HG03565 (cell line): ENCODE measurements around the gene SLC38A8.

Source experiments
- ATAC-seq: cut with Tn5 transposase; IDR thresholded peaks from one replicate; pipeline ENCODE4 v1.9.1; 2021; ENCODE audit warnings: mild to moderate bottlenecking, moderate library complexity; ENCODE audit not compliant: unreplicated experiment

SLC38A8 gene

DNA sequence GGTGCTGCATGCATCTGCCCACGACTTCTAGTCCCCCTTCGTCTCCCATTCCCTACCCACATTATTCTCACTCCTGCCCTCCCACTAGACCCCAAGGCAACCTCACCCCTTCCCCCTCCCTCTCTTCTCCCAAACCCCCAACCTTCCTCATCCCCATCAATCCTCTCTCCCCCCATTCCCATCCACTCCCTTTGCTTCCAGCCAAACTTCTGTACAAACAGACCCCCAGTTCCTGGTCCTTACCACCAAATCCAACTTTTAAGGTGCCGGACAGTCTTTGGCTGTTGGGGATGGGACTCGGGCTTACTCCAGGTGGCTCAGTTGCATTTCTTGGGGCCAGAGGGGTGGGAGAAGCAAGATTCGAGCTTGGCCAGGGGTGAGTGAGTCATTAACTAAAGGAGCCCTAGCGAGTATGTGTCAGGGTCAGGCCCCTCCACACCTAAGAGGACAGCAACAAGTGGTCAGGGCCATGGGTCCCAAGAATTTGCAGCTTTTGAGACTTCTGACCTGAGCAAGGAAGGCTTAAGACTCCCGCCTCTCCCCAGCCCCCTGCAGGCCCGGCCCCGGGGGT, at the start of gene SLC38A8:
Gene SLC38A8 (minus strand): TSS at position 488 of the 571 bp plus-strand sequence. CDS start 638 bp downstream, outside the sequence.
- no peak for ATAC-seq

DNA sequence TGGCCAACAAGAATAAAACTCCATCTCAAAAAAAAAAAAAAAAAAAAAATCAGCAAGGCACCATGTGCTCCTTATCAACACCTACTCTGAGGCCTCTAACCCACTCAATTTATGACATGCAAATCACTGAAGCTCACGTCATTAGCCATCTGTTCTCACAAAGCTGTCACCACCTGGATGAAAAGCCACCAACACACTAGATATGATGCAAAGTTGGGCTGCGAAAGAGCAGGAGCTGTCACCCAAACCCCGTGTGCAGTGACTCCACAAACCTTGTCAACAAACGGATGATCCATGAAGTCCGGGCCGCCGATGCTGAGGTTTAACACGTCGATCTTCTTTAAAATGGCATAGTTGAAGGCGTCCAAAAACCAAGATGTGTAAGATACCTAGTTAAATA, 48.9 kb upstream of the SLC38A8 start:
- ATAC-seq, result no peak

DNA sequence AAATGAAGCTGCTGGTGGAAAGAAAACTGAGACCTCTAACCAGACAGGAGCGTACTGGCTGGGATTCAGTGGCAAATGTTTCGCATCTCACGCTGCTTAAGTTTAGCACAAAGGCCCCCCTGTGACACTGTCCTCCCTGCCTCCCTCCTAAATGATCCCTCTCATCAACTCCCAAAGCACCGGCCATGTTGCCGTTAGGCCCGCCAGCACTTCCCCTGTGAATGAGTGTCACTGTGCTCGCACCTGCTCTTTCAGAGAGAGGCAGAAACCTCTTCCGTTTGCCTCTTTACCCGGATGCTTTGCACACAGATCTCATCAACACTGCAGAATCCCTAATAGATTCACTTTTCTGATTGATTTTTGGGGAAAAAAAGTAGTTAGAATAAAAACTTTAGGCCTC, 47.6 kb upstream of the SLC38A8 start:
- ATAC-seq, result no peak

DNA sequence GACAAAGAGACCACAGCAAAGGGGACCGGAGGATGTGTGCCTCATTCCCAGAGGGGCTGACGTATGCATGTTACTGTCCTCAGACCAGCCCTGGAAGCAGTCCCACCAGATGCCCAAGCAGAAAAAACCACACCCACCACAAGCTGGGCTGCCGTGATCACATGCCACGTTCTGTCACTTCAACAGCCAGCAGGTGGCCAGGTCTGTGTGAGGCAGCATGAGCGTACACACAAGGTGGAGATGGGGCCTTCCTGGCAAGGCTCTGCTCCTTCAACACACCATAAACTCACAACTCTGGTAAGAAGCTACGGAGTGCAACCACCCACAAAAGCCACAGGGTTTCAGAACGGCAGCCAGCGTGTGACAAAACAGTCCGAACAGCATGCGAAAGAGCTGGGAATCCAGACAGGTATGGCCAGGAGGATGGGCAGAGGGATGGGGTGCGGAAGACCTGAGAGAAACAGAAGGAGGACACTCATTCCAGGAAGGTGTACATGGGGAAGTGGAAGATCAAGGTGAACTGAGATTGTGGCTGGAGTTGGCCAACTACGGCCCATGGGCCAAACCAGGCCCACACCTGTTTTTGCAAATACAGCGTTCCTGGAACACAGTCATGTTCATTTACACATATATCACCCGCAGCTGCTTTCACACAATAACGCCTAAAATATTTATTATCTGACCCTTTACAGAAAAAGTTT, 46.2 kb upstream of the SLC38A8 start:
- ATAC-seq, result peak; percentile 73

DNA sequence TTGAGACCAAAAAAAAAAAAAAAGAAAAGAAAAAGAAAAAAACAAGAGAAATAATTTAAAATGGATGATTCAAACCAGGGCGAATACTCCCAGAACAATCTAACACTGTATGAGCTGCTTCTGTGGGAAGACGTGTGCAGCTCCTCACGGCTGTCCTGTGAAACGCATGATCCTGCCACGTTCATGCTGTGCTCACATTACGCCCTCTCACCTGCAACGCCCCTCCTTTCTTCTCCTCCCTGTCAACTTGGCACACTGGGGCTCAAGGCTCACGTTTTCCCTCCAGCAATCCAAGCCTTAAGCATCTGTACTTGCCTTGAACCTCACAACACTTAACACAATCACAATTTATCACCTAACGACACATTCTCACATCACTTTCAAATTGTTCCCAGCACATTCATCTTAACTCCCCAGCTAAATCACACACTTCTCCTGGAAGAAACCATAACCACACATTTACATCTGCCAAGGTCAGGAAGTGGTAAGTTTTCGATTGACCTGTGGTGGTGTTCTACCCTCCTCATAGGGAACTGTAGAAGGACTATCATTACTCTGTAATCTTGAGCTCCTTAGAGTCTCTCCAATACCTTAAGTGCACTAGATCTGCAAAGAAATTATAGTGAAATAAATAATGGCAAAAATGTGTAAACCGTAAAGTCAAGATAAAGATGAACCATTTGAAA, 45.0 kb upstream of the SLC38A8 start:
- no peak for ATAC-seq

DNA sequence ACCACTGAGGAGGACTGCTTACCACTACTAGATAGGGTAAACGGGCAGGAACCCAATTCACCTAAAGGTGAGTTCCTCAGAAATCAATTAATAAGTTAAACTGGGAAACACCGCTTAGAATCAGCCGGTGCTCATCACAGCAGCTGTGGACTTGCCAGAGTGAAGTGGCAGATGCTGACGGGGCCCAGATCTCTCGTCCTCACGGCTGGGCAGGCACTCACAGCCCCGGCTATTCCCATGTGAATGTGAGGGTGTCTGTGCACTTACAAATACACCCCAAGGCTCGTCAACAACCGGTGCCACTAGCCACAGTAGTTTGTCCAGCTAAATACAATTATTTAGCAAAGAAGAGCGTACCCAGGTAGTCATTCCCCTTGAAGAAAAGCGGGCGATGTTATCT, 44.4 kb upstream of the SLC38A8 start:
- ATAC-seq, result no peak

DNA sequence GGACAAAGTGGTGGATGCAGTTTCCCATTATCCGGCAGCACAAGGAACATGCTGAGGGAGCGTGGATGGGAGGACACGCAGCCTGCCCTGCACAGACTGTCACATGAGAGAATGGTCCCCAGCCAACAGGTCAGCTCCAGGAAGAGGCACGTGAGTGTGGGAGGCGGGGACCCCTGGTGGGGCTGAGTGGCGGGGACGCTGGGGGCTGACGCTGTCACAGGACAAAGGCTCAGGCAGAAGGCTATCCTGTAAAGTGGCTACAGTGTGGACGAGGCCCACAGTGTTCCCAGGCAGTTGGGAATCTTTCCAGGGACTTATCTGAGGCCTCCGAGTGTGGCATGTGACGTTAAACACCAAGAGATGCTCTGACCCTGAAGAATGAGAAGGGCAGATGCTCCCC, 43.7 kb upstream of the SLC38A8 start:
- no peak for ATAC-seq

DNA sequence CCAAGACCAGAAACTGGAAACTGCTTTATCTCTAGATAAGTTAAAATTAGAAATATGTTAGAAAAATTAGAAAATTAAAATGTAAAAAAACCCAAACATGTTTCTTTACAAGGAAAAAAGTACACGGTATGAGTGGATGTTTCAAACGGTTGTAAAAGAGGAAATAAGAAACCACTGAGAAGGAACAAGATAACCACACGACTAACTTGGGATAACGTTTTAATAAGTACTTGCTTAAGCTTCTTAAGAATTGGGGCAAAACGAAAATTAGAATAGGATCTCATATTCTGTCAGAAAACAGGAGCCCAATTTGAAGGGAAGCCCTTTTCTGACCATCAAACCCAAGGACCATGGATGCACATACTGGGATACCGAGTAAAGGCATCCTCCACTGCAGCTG, 43.2 kb upstream of the SLC38A8 start:
- no peak for ATAC-seq

DNA sequence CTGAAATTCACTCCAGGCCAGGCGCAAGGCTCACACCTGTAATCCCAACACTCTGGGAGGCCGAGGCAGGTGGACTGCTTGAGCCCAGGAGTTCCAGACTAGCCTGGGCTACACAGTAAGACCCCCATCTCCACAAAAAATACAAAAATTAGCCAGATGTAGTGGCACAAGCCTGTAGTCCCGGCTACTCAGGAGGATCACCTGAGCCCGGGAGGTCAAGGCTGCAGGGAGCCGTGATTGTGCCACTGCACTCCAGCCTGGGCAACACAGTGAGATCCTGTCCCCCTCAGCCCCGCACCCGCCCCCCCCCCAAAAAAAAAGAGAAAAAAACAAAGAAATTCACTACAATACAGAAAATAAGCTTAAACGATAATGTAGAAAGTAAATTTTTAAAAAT, 42.7 kb upstream of the SLC38A8 start:
- no peak for ATAC-seq

DNA sequence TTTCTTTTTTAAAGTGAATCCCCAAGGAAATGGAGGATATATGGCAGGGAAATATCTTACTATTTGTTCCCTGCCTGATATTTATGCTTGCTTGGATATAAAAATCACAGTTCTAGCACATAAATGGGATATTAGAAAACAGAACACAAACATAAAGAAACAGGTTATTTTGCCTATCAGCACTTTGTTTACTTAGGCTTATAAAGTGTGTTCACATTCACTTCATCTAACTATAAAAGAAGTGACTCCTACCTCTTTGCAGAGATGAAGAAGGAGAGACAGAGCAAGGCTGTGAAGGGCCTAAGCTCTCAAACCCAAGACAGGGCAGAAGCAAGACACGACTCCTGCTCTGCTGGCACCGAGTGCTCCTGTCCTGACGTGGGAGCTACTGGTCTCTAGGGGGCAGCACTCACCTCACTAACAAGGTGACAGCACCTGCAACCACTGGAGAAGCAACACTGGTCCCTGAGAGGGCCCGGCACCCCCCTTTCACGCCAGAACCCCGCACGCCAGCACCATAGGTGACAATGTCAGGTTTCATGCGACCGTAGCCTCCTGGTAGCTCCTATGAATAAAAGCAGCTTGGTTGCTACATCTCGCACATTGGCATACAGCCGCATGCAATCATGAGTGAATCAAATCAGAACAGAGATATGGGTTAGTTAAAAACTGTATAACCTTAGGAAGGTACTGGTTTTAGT, 42.1 kb upstream of the SLC38A8 start:
- ATAC-seq, result no peak

DNA sequence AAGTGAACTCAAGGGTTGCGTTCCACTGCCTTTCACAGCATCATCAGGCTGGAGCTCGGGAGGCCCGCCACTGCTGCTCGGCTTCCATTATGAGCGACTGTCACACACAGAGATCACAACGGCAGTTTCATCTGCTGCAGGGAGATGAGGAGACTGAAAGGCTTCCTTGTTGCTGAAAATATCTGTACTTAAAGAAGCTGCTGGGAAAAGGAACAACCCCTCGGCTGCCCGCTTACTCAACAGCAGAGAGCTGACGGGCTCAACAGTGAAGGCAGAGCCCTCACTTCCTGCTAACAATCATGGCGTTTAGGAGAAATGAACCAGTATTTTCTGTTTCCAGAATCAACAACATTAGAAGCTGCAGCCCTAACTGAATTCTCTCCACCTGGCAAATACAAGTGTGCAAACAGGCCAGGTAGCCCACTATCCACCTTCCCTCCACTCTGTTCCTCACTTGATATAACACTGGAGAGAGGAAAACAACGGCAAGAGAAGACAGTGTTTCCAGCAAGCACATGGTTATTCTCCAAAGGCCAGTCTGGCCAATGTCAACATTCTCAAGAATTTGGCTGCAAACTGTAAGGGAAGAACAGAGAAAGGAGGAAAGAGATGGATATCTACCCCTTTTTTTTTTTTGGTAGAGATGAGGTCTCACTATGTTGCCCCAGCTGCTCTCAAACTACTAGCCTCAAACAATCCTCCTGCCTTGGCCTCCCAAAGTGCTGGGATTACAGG, 40.4 kb upstream of the SLC38A8 start:
- no peak for ATAC-seq

DNA sequence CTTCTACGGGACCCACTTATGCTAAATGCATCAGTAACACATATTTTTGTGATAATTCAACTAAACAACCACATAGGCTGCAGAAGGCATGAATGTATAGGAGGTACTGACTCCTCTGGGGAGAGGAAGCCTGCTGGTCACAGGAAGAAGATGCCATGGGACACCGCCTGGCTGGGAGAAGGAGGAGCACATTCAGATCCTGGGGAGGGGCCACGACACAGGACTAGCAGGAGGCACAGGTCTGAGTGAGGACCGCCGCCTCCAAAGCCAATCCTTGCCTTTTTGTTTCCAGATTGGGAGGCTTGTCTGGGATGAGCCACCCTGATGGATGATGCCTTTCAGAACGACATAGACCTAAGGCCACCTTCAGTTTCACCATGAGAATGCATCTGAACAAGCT, 39.5 kb upstream of the SLC38A8 start:
- no peak for ATAC-seq

DNA sequence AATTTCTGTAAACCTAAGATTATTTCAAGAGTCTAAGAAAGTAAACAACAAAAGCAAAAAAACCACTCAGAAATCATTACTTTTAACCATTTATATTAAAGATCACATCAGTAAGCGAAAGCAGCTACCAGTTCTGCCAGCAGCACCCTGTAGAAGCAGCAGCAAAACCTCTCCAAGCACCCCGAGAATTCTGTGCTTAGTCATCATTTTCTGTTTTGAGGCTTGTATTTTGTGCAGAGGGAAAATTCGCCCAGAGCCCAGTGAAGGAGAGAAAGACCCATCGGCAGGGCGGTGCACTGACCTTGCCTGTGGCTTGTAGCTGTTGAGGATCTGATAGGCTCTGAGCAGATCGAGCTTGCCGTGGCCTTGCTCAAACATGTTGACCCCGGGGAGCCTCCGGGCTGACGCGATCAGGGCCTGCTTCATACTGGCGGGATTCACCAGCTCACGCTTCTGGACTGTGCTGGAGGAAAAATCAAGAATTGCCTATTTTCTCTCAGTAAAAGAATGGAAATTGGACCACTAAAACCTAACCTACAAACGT, 38.9 kb upstream of the SLC38A8 start:
- no peak for ATAC-seq

DNA sequence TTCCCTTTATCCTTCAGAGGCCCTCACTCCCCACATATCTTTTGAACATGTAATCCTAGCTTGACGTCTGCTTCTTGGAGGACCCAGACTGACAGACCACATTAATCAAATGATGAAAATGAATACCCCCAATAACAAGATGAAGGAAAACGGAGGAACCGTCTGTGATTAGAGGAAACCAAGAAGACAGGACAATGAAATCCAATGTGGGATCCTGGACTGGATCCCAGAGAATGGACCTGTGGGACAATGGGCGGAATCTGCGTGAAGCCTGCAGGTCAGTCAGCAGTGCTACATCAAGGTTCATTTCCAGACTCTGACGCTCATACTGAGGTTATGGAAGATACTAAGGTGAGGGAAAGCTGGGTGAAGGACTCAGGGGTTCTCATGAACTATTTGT, 38.2 kb upstream of the SLC38A8 start:
- no peak for ATAC-seq

DNA sequence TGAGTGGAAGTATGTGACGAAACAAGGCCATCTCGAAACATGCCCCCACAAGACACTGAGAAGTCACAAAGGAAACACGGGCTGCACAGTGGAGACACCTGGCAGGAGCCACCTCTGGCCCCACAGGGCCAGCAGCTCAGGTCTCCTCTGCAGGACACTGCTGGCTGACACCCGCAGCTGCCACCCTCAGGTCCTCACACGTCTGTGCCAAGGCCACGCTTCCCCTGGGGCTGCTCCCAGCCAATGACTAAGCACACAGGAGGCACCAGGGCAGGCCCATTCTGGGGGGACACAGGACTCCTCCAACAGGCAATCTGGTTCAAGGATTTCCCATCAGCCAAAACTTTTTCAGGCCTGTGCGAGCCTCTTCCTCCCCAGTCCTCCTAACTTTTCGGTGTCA, 37.8 kb upstream of the SLC38A8 start:
- ATAC-seq, result no peak

DNA sequence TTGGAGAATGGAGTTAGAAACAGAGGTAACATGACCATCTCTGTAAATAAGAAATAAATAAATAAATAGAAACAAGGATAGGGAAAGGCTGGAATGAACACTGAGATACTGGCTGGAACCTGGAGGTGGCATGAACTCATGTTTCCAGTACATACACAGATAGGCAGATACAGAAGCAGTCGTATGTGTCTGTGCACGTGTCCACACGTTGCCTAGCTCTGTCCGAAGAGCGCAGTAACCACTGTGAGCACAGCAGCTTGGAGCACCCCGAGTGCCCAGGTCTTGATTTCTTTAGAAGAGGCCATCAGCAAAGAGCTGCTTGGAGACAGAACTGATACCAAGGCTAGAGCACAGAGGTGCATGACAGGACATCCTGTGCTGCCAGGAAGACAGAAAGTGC, 37.1 kb upstream of the SLC38A8 start:
- ATAC-seq, result no peak

DNA sequence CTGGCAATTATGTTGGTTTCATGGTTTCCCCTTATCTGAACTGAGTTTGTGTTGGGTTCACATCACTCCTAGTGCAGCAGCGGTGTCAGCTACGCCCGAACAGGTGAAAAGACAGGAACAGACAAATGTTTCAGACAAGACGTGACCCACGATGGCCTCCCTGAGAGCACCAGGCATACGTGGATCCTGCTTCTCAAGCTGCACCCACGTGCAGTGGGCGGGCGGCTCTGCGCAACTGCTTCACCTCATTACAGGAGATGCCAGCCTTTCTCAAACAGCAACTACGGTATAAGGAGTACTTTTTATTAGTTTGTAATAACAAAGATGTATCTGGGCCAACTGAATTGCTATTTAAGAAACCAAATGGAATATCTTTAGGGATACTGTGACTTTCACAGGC, 32.8 kb upstream of the SLC38A8 start:
- ATAC-seq, result no peak

DNA sequence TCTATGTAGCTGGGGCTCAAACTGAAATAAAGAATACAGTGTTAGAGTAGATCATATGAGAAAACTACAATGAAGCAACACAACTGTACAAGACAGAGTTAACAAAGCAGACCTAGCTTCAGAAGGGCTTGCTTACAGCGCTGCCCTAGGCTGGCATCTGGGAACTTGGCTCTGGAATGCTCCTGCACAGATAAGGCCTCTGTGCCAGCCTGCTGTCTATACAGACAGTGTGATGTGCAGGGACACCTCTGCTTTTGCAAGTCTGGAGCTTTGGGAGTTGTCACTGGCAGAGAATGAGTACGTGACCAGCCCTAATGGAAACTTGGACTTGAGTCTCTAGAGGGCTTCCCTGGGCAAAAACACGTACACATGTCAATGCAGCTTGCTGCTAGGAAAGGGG, 32.1 kb upstream of the SLC38A8 start:
- ATAC-seq, result no peak

DNA sequence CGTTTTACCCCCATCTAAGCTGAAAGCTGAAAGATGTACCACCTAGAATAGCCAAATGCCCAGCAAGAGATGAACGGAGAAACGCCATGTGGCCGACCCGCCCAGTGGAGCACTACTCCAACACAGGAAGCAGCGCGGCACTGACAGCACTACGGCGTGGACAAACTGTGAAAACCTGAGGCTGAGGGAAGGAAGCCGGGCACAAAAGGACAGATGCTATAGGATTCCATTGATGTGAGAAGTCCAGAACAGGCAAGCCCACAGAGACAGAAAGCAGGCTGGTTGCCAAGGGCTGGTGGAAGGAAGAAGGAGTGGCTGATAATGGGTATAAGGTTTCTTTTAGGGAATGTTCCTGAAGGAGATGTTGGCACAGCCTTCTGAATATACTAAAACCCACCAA, 29.4 kb upstream of the SLC38A8 start:
- no peak for ATAC-seq

DNA sequence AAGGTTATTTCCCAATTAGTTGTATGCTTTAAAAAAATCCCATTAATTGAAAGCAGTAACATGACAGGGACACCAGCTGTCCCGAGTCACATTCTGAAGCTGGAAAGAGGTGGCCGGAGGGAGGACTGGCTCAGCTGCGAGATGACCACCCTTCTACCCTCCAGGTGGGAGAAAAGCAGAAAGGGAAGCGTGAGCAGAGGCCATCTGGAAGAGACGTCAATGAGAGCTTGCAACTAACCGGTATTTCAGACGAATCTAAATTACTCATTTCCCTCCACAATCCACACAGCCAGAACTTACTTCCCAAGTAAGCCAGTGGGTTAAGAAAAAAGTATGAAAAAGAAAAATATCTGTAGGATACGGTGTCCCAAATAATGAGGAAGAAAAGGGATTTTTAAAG, 28.5 kb upstream of the SLC38A8 start:
- no peak for ATAC-seq

DNA sequence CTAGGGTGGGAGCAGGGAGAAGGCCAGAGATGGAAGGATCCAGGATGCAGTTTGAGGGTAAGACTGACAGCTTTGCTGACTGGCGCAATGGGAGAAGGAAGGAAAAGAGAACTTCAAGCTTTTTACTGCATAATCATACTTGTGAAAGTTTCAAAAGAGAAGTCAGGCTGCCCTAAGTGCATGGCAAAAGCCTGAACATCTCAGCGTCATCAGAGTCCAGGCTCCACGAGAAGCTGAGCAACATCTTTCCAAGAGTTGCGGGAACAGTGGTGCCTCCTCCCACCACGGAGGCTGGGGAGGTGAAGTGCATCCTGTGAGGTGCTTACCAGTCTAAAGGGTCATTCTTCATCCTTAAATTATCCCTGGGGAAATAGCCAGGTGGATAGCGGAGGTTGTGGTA, 26.9 kb upstream of the SLC38A8 start:
- ATAC-seq, result no peak
